ENCODE measurements around the gene TMEM59L. TPM values are rescaled to one million over a fixed set of nuclear protein-coding genes. Genes with fewer than 3 reads are reported as not detected.

The TMEM59L gene
- total and polyA plus RNA-seq, 2 of the 13 experiments (the other 11 are each of a cell fraction or from before 2014, with no cell fraction given): 0.97 to 5.5 TPM

GRCh38 chr19:18666784-18667183, 54.1 kb downstream of the TMEM59L start (continued):
- TF ChIP-seq HNF1A (IDR thresholded peaks at IDR 0.05; ENCODE audit: low read depth) (no peak), HNF1A (CRISPR knock-in tag; IDR thresholded peaks at IDR 0.05; ENCODE audit: borderline replicate concordance) (no peak), ZNF501 (CRISPR knock-in tag; IDR thresholded peaks at IDR 0.05) (no peak), IRF2 (CRISPR knock-in tag; IDR thresholded peaks at IDR 0.05) (no peak), IRF1 (CRISPR knock-in tag; IDR thresholded peaks at IDR 0.05; ENCODE audit: low read depth) (no peak)
- TF ChIP-seq, protein P1, sequence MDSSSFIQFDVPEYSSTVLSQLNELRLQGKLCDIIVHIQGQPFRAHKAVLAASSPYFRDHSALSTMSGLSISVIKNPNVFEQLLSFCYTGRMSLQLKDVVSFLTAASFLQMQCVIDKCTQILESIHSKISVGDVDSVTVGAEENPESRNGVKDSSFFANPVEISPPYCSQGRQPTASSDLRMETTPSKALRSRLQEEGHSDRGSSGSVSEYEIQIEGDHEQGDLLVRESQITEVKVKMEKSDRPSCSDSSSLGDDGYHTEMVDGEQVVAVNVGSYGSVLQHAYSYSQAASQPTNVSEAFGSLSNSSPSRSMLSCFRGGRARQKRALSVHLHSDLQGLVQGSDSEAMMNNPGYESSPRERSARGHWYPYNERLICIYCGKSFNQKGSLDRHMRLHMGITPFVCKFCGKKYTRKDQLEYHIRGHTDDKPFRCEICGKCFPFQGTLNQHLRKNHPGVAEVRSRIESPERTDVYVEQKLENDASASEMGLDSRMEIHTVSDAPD (CRISPR knock-in tag; IDR thresholded peaks at IDR 0.05): no peak
